HEK293 (cell line): Measurements from ENCODE around the gene WDR64.
A peak's percentile ranks its signal among the peaks of the same experiment; 100 is the strongest.

Experiments used
- CTCF ChIA-PET: fragments of 350-600 bp; formaldehyde crosslinking; extraction: SDS; loops from one replicate; lab custom pipeline; 2021; ENCODE audit warnings: antibody characterized with exemption; lab: Yijun Ruan, JAX
- POLR2A ChIA-PET: fragments of 300-600 bp; formaldehyde crosslinking; extraction: SDS; loops from one replicate; lab custom pipeline; 2020; ENCODE audit warnings: antibody characterized with exemption, inconsistent platforms; lab: Yijun Ruan, JAX
- H3K27ac ChIP-seq: fragments of 200-500 bp; sonication (Bioruptor generic); 2 replicates; pipeline ENCODE4 v1.5.1; 2014; ENCODE audit warnings: low read depth, low read length, control low read depth, inconsistent platforms; ENCODE audit errors: extremely low read depth
- H3K36me3 ChIP-seq, 2 experiments: fragments of 200-500 bp in 1 of 2; sonication (Bioruptor generic) in 1 of 2; 1 replicate in 1 of 2; 2 replicates in 1 of 2; pipeline ENCODE4 v1.5.1; 2014 to 2017; ENCODE audit warnings: inconsistent platforms in 2 of 2, low read length in 2 of 2; ENCODE audit not compliant: control insufficient read depth in 2 of 2, insufficient read depth in 1 of 2
- H3K4me1 ChIP-seq: fragments of 200-500 bp; sonication (Bioruptor generic); 2 replicates; pipeline ENCODE4 v1.5.1; 2014; ENCODE audit warnings: mild to moderate bottlenecking, low read length, inconsistent platforms; ENCODE audit not compliant: control insufficient read depth, insufficient read depth
- H3K4me3 ChIP-seq: 2 replicates; pipeline ENCODE4 v1.5.1; 2011; ENCODE audit warnings: low read depth, mild to moderate bottlenecking, control low read depth, low read length, moderate library complexity
- H3K9me3 ChIP-seq: fragments of 200-500 bp; sonication (Bioruptor generic); 2 replicates; pipeline ENCODE4 v1.5.1; 2014; ENCODE audit warnings: low read depth, low read length, inconsistent platforms; ENCODE audit not compliant: control insufficient read depth, insufficient read depth
- PRDM6 ChIP-seq: fragments of 450-650 bp; formaldehyde crosslinking; IDR thresholded peaks from 2 replicates; pipeline ENCODE4 v1.5.1; 2017; ENCODE audit warnings: missing biosample characterization, missing genetic modification characterization
- REST ChIP-seq: fragments of 450-650 bp; formaldehyde crosslinking; IDR thresholded peaks from 2 replicates; pipeline ENCODE4 v1.5.1; 2016; ENCODE audit warnings: missing biosample characterization, missing genetic modification characterization
- SCRT1 ChIP-seq: fragments of 450-650 bp; formaldehyde crosslinking; IDR thresholded peaks from 2 replicates; pipeline ENCODE4 v1.5.1; 2016; ENCODE audit warnings: missing biosample characterization, missing genetic modification characterization, borderline replicate concordance
- SCRT2 ChIP-seq: fragments of 450-650 bp; formaldehyde crosslinking; IDR thresholded peaks from 2 replicates; pipeline ENCODE4 v1.5.1; 2016; ENCODE audit warnings: missing biosample characterization, missing genetic modification characterization
- SETDB1 ChIP-seq: IDR thresholded peaks from one replicate; pipeline ENCODE4 v1.6.1; 2017; ENCODE audit warnings: mild to moderate bottlenecking, low read length, moderate library complexity, mixed read lengths; ENCODE audit not compliant: insufficient read length
- YY1 ChIP-seq: fragments of 450-650 bp; formaldehyde crosslinking; IDR thresholded peaks from 2 replicates; pipeline ENCODE4 v1.5.1; 2018; ENCODE audit warnings: missing biosample characterization, missing genetic modification characterization
- ZBTB21 ChIP-seq: fragments of 450-650 bp; formaldehyde crosslinking; IDR thresholded peaks from 2 replicates; pipeline ENCODE4 v1.5.1; 2017; ENCODE audit warnings: missing biosample characterization, missing genetic modification characterization
- ZNF138 ChIP-seq: fragments of 450-650 bp; formaldehyde crosslinking; IDR thresholded peaks from 2 replicates; pipeline ENCODE4 v1.5.1; 2016; ENCODE audit warnings: missing biosample characterization, missing genetic modification characterization, borderline replicate concordance
- ZNF148 ChIP-seq: fragments of 450-650 bp; formaldehyde crosslinking; IDR thresholded peaks from 2 replicates; pipeline ENCODE4 v1.5.0; 2017; ENCODE audit warnings: missing biosample characterization, missing genetic modification characterization, borderline replicate concordance
- ZNF174 ChIP-seq: fragments of 450-650 bp; formaldehyde crosslinking; IDR thresholded peaks from 2 replicates; pipeline ENCODE4 v1.5.0; 2017; ENCODE audit warnings: missing biosample characterization, mild to moderate bottlenecking, missing genetic modification characterization
- ZNF335 ChIP-seq: fragments of 450-650 bp; formaldehyde crosslinking; conservative IDR thresholded peaks from 2 replicates; pipeline ENCODE4 v1.5.1; 2016; ENCODE audit warnings: missing biosample characterization, missing genetic modification characterization
- ZNF354C ChIP-seq: fragments of 450-650 bp; formaldehyde crosslinking; IDR thresholded peaks from 2 replicates; pipeline ENCODE4 v1.5.1; 2016; ENCODE audit warnings: missing biosample characterization, missing genetic modification characterization, low read depth, borderline replicate concordance
- ZNF394 ChIP-seq: fragments of 450-650 bp; formaldehyde crosslinking; IDR thresholded peaks from 2 replicates; pipeline ENCODE4 v1.5.1; 2016; ENCODE audit warnings: missing biosample characterization, missing genetic modification characterization, mild to moderate bottlenecking, moderate library complexity, borderline replicate concordance
- ZNF518A ChIP-seq: fragments of 450-650 bp; formaldehyde crosslinking; conservative IDR thresholded peaks from 2 replicates; pipeline ENCODE4 v1.5.1; 2016; ENCODE audit warnings: low read depth, missing biosample characterization, missing genetic modification characterization
- ZNF530 ChIP-seq: fragments of 450-650 bp; formaldehyde crosslinking; IDR thresholded peaks from 2 replicates; pipeline ENCODE4 v1.5.1; 2016; ENCODE audit warnings: low read depth, missing biosample characterization, missing genetic modification characterization
- ZNF600 ChIP-seq: fragments of 450-650 bp; formaldehyde crosslinking; IDR thresholded peaks from 2 replicates; pipeline ENCODE4 v1.5.1; 2016; ENCODE audit warnings: missing biosample characterization, missing genetic modification characterization
- ZNF624 ChIP-seq: fragments of 450-650 bp; formaldehyde crosslinking; IDR thresholded peaks from 2 replicates; pipeline ENCODE4 v1.5.1; 2017; ENCODE audit warnings: missing biosample characterization, missing genetic modification characterization
- ZNF707 ChIP-seq: fragments of 450-650 bp; formaldehyde crosslinking; IDR thresholded peaks from 2 replicates; pipeline ENCODE4 v1.5.1; 2016; ENCODE audit warnings: missing biosample characterization, missing genetic modification characterization

WDR64 gene

GRCh38 chr1:241819340-241819866 lies 167.3 kb downstream of the WDR64 start:
- Histone ChIP-seq H3K4me1 (no peaks in the 10 kb centered on the region), H3K36me3 (no peaks in the 10 kb centered on the region), H3K4me3 (no peak overlapping the region), H3K9me3 (no peaks in the 10 kb centered on the region)
- CTCF ChIA-PET = interaction anchor here (0.9 to 2.0 kb wide), 2 partner anchors 15 to 246 kb away, joined by 3 to 5 read pairs; no protein-coding TSS in a partner anchor
- POLR2A ChIA-PET = no interaction called here
- TF ChIP-seq SCRT2 = peak; percentile 68; the same call in 1 of the 2 replicates
- no peak for TF ChIP-seq SETDB1
- TF ChIP-seq SCRT1 (tag by site-specific recombination) = 0 out of 2 replicates have a peak, but pooled peaks have one; percentile 32
- no peak for TF ChIP-seq ZNF600 (tag by site-specific recombination)
- TF ChIP-seq ZNF335 (tag by site-specific recombination) = no peak
- no peak for TF ChIP-seq ZNF174
- TF ChIP-seq ZNF624 = no peak
- no peak for TF ChIP-seq ZNF530 (tag by site-specific recombination)
- no peak for TF ChIP-seq ZNF138
- no peak for TF ChIP-seq PRDM6 (tag by site-specific recombination)
- TF ChIP-seq REST (tag by site-specific recombination) = no peak
- TF ChIP-seq, all 188 proteins: peak for 2
- no peak overlapping the region for H3K27ac ChIP-seq

GRCh38 chr1:241821363-241821762 lies 169.3 kb downstream of the WDR64 start:
- 0 out of 2 replicates have a peak, but pooled peaks have one; percentile 36 for TF ChIP-seq ZBTB21 (tag by site-specific recombination)
- TF ChIP-seq ZNF148 (tag by site-specific recombination) = no peak
- no peak overlapping the region for H3K4me3 ChIP-seq
- CTCF ChIA-PET = interaction anchor here (0.7 kb wide), 1 partner anchor 113 kb away, joined by 3 read pairs; no protein-coding TSS in a partner anchor
- POLR2A ChIA-PET = interaction anchor here (0.6 kb wide), 1 partner anchor 16 kb away, joined by 6 read pairs; no protein-coding TSS in a partner anchor
- H3K36me3 ChIP-seq = no peaks in the 10 kb centered on the region
- no peaks in the 10 kb centered on the region for H3K4me1 ChIP-seq
- no peak overlapping the region for H3K27ac ChIP-seq
- H3K9me3 ChIP-seq = no peaks in the 10 kb centered on the region

- Histone ChIP-seq H3K9me3 (no peaks in the 10 kb centered on the region), H3K27ac (no peak overlapping the region), H3K36me3 (no peaks in the 10 kb centered on the region), H3K4me1 (no peaks in the 10 kb centered on the region), H3K4me3 (no peak overlapping the region)
- ChIA-PET POLR2A (no interaction called here), CTCF (interaction anchor here (1.5 kb wide), 1 partner anchor 12 kb away, joined by 9 read pairs; no protein-coding TSS in a partner anchor)
- TF ChIP-seq YY1 (tag by site-specific recombination) (no peak), ZNF394 (no peak), ZNF707 (no peak), ZNF518A (tag by site-specific recombination) (no peak), ZNF354C (tag by site-specific recombination) (no peak)
These were observed 170.8 kb downstream of the WDR64 start for GRCh38 chr1:241822846-241823245.
